Stimulated activated CD8-positive, alpha-beta memory T cell treated with anti-CD3 and anti-CD28 coated beads, Interleukin-12 subunit alpha, Interleukin-12 subunit beta, amount 100 ng/mL, for 1 hour (primary cell): ENCODE measurements around the gene PASK.
A peak's percentile ranks its signal among the peaks of the same experiment; 100 is the strongest.

Experiments used
- DNase-seq: peaks from one replicate; pipeline ENCODE4 v3.0.0-alpha.2; 2020; ENCODE audit warnings: low read depth

PASK gene

GRCh38 chr2:241179899-241180298, 30.6 kb upstream of the PASK start:
- no peak for DNase-seq

- DNase-seq, result no peak
These were observed 29.7 kb upstream of the PASK start for GRCh38 chr2:241178961-241179360.

GRCh38 chr2:241177526-241178334, 28.5 kb upstream of the PASK start:
- DNase-seq, result no peak

DNA sequence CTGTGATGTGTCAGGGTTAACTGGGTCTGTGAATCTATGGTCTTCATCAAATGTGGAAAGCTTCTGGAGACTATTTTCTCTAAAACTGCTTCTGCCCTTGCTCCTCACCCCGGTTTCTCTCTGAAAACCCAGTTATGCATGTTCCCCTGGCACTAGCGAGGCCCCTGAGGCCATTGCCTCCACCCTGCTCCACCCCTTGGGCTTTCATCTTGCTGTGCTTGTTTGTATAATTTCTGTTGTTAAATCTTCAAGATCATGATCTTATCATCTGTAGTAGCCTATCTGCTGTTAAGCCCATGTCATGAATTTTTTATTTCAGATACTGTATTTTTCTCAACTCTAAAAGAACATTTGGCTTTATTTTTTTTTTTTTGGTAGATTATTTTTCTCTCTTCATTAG, 24.3 kb upstream of the PASK start:
- DNase-seq, result no peak

- DNase-seq, result no peak
These were observed 19.1 kb upstream of the PASK start for GRCh38 chr2:241168366-241168765.

- no peak for DNase-seq
These were observed 14.4 kb upstream of the PASK start for GRCh38 chr2:241163601-241164118.

DNA sequence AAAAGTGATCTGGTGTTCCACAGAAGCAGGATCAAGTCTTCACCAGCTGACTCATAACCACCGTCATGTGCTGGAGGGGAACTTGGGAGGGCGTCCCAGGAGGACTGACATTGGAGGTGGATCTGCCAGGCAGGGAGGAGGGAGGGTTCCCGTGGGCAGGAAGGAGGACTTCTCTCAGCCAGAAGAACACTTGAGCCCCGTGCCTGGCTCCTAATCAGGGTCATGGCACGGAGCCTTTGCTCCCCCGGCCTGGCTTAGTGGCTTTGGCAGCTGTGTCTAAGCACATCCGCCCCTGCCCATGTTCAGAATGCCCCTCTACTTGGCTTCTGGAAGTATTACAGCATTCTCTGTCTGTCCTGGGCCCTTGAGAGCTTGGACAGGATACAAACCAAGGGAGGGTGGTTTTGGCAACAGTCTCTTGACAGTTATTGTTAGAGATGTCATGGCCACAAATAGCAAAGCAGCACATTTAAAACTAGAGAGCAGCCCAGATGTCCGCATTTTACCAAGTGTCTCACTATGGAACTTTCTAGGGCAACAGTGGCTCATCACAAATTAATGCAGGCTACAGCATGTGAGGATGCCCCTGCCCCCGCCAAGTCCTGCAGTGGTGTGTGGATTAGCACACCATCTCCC, 12.5 kb upstream of the PASK start:
- DNase-seq, result no peak

DNA sequence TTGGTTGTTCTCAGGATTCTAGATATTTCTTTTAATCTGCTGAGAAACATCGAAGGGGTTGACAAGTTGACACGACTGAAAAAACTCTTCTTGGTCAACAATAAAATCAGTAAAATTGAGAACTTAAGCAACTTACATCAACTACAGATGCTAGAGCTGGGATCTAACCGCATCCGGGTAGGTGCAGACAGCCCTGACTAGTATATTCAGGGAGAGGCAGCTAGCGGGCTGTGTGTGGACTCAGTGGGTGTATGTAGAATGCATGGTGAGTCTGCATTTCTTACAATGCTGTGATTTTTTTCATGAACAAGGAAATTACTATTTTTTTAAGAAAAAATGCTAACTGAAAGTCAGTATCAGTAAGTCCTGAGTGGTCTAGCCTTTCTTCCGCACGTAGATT, 11.0 kb upstream of the PASK start:
- no peak for DNase-seq

DNA sequence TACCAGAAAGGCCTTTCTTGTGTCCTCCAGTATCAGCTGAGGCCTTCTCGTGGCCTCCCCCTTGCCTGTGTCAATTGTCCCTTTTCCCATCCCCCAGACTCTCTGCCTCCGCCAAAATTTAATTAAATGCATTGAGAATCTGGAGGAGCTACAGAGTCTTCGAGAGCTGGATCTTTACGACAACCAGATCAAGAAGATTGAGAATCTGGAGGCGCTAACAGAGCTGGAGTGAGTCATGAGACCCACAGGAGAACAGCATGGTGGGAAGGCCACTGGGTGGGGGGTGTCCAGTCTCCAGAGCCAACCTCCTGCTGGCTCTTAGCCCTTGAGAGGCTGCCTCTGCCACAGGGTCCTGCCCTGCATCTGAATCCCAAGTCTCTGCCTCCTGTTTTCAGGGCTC, 9.8 kb upstream of the PASK start:
- no peak for DNase-seq

GRCh38 chr2:241158546-241158900, 9.3 kb upstream of the PASK start:
- DNase-seq, result no peak

DNA sequence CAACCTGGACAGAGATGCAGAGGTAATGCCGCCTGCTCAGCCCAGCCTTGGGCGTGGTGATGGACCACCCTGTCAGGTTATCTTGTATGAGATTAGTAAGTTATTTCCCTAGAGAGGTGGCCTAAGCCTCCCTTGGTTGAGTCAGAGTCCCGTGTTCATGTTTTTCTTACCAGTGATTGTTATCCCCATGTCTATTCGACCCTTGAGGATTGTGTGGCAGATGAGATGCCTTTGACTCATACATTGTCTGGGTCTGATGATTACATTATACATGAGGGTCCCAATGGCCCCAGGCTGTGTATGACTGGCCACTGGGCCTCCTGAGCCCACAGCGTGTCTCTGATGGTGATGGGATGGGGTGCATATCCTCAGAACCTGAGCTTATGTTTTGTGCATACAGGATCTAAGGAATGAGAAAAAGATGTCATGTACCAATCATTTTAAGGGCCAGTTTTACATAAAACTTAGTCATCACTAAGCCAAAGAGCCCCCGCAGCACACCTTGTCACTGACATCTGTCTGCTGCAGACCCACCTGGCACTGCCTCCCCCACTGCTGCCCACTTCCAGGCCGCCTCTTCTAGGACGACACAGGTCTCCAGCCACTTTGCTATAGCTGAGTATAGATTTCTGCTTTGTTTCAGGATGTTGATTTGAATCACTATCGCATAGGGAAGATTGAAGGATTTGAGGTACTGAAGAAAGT, 8.7 kb upstream of the PASK start:
- no peak for DNase-seq

DNA sequence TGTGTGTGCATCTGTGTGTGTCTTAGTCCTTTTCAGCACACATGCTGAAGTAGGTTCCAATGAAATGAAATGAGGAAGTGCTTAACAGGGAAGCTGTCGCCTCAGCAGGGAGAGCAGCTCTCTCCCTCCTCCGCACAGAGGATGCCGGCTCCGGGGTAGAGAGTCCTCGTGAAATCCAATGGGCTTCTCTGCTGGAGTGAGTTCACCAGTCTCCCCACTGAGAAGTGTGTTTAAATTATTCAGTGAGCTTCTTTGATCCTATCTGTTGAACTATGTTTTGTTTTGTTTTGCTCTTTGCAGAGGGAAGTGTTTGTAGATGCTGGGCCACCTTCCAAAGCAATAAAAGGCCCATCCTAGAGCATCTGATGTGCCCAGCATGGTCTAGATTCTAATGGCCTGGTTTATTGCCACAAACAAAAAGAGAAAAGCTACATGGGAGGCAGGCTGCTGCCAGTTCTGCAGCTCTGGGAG, 7.7 kb upstream of the PASK start:
- no peak for DNase-seq

GRCh38 chr2:241155936-241156335, 6.7 kb upstream of the PASK start:
- no peak for DNase-seq

- no peak for DNase-seq
These were observed 5.6 kb upstream of the PASK start for GRCh38 chr2:241154915-241155314.

DNA sequence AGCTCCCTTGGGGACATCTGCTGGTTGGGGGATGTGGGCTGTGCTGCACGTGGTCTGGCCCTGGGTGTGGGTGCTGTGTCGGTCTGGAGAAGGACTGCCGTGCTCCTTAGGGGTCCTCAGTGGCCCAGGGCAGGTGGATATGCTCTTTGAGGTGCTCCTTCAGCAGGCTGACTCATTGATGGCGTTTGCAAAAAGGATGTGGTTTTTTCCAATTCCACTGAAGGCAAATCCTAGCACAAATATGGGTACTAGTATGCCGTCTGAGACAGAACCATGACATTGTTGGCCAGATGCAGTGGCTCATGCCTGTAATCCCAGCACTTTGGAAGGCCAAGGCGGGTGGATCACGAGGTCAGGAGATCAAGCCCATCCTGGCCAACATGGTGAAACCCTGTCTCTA, 4.3 kb upstream of the PASK start:
- no peak for DNase-seq

- no peak for DNase-seq
These were observed 2.8 kb upstream of the PASK start for GRCh38 chr2:241151934-241152660.

- no peak for DNase-seq
These were observed 1.6 kb upstream of the PASK start for GRCh38 chr2:241150660-241151530.

DNA sequence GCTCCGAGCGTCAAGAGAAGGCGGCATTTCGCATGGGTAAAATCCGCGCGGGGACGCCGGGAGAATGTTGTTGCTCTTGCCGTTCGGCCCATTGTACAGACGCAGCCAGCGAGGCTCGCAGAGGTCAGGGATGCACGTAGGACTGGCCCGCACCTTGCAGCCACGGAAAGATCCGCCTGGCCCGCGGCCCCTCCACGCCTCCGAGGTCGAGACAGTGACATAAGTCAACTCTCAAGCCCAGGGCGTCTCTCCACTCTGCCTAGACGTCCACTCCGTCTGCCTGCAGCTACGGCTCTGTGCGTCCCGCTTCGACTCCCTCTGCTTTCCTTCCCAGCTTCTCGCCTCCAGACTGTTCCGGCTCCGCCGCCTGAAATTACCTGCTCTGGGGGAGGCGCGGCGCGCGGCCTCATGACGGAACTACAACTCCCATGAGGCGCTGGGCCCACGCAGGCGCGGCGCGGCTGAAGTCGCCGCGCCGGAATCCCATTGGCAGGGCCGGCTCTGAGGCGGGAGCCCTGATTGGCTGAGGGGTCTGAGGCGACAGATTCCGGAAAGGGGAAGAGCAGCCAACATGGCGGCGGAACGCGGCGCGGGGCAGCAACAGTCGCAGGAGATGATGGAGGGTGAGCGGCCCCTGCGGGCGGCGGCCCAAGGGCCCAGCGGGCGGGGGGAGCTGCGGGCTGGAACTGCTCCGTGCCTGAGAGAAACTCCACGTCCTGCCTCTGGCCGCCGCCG, 820 bp upstream of the PASK start, which contains the start of gene PPP1R7:
Gene PPP1R7 (plus strand): TSS at position 543 of the 735 bp plus-strand sequence. CDS start 29 bp downstream, at position 572.
- DNase-seq, result peak; percentile 91

DNA sequence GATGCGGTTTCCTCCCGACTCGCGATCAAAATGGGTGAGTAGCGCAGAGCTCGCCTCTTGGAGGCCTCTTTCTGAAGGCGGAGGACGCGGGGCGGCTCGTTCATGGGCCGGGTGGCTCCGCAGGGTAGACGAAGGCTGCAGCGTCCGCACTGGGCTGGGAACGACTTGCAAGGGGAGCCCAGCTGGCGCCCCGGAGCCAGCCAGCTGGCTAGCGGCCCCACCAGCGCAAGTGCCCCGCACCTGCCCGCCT, 328 bp upstream of the PASK start:
- no peak for DNase-seq

DNA sequence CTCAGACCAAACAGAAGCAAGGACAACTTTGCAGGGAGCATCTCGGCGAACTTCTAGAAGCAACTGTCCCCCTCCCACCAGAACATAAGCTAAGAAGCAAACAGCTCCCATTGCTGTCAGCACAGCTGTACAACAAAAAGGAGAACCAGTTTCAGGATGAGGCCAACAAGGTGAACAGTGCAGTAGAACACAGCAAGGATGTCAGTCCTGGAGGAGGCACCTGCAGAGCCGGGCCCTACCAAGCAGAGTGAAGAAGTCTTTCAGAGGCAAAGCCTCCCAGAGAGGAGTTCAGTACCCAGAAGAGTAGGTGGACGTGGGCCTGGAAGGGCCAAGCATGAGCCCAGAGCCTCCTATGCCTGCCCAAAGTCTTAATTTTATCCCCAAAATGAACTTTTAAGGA, 1.0 kb downstream of the PASK start:
- DNase-seq, result no peak

- DNase-seq, result no peak
These were observed 1.9 kb downstream of the PASK start for GRCh38 chr2:241147336-241147735.
